Left colon (tissue), 2 donors: ENCODE results near the gene MARK3. TPM values are rescaled to one million over a fixed set of nuclear protein-coding genes. Genes with fewer than 3 reads are reported as not detected.

Experiments
- ATAC-seq: fragments of 200-7000 bp; cut with Tn5 transposase; one replicate; pipeline ENCODE4 v1.9.1; 2020; ENCODE audit warnings: mild to moderate bottlenecking, moderate library complexity
- DNase-seq, 2 donors: peaks; one replicate each; pipeline ENCODE4 v3.0.0-alpha.2; 2020
- intact Hi-C, 2 donors: fragments of 100-400 bp; cut with DNase I in 1 of 2; cut with micrococcal nuclease in 1 of 2; formaldehyde crosslinking; loops; one replicate each; pipeline versions ENCODE4 v1.11.2 to v1.14.0; 2022; cut with DNase I, micrococcal nuclease
- total RNA-seq, 2 donors: library from RNA; stranded (reverse); fragmentation: NEBNext Ultra II Directional; extraction: Animal tissue kit (Norgen Biotek cat#: 25700); gene quantifications; one replicate each; pipeline ENCODE4 v1.2.1, GENCODE V29; 2021
- donor health status: DM: no; HTN: no; CAD: no.
- donor health status: DM: yes; HTN: yes; CAD: no.

The MARK3 gene
- total RNA-seq, 2 donors from 2014 or later = 55.6 to 68.4 TPM

DNA sequence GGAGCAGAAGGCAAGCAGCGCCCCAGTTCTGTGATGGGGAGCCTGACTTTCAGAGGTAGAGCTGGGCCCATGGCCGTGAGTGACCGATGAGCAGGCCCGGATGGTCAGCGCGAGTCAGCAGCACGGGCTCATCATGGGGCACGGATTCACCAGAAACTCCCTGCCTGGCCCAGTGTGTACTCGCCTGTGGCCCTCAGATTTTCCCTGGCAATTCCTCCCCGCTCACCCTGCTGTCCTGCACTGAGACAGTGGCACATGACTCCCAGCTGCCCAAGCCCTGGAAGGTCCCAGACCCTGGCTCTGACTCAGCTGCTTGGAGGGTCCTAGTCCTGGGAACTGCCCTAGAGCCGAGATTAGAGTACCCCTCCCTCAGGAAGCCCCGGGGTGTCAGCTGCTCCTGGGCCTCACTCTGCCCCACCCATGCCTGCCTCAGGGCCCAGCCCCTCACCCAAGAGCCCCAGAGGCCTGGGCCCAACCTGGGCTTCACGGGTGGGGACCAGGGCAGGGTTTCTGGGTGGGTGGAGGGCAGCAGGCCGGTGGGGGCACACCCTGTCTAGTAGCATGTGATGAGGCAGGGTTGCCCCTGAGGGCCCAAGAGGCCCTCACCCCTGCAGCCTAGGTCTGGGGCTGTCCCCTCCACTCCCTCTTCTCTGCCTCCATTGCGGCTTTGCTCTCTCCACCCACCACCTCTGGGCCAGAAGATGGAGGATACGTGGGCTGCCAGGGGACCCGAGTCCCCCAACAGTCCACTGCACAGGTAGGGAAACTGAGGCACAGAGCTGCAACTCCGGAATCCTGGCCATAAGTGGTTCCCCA is 152.2 kb downstream of the MARK3 start:
- no peak for ATAC-seq
- no peak for DNase-seq
- intact Hi-C loops = no loop called here

DNA sequence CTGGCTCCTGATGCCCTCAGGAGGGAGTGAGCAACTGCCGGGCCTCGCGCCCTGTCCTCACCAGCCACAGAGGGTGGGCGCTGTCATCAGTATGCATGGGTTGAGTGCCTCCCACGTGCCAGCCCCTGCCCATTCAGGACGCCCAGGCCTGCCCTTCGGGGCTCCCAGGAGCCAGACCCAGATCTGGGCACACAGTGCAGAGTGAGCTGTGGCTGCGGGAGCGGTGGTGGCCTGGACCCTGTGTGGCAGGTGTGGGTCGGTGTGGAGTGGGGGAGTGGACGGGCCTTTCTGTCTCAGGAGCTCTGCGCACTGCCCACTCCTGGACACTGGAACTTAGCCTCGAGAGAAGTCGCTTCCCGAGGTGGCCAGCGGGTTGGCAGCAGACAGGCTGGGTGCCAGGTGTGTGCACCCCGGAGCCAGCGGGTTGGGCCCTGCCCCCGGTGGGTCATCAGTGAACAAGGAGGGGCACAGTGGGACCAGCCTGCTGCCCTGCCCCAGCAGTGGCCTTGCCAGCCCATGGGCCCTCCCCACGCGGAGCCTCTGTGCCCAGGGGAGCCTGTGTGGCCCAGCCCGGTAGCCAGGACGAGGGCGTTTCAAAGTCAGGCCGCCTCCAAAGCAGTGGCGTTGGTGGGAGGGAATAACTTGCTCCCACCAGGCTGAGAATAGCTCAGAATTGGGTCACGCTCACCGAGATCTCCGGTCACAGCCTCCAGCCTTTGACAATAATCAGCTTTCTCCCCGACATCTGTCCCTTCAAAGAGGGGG is 153.3 kb downstream of the MARK3 start:
- intact Hi-C loops = no loop called here
- DNase-seq (peak in 1 of 2 donors; percentile 52), ATAC-seq (peak; percentile 29)

DNA sequence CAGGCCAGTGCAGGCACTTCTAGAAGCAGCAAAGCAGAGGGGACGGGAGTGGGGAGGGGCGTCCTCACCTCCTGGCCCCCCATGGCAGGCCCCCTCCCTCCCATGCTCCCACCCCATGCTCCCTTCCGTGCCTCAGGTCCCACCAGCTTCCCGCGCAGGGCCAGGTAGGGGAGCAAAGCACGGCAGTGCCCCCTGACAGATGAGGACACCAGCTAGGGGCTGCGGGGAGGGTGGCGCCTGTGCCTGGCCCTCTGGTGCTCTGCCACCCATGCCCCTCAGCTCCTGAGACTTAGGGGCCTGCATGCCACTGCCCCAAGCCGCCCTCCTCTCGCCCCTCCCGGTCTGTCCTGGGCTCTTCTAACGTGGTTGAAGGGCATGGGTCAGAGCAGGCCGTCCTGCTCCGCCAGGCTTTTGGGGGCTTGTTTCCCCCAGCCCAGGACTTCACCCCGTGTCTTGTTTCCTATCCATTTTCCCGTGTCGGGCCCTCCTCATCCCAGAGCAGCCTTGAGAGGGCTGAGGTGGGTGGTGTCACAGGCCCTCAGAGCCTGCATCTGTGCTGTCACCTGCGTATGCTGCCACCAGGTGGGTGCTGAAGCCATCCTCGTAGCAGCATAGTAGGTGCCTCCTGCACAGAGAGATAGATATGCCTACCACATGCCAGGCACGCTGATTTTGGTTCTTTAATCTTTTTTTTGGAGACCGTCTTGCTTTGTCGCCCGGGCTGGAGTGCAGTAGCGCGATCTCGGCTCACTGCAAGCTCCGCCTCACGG is 154.0 kb downstream of the MARK3 start:
- DNase-seq (peak in 1 of 2 donors; percentile 30), ATAC-seq (no peak)
- intact Hi-C loops = no loop called here

DNA sequence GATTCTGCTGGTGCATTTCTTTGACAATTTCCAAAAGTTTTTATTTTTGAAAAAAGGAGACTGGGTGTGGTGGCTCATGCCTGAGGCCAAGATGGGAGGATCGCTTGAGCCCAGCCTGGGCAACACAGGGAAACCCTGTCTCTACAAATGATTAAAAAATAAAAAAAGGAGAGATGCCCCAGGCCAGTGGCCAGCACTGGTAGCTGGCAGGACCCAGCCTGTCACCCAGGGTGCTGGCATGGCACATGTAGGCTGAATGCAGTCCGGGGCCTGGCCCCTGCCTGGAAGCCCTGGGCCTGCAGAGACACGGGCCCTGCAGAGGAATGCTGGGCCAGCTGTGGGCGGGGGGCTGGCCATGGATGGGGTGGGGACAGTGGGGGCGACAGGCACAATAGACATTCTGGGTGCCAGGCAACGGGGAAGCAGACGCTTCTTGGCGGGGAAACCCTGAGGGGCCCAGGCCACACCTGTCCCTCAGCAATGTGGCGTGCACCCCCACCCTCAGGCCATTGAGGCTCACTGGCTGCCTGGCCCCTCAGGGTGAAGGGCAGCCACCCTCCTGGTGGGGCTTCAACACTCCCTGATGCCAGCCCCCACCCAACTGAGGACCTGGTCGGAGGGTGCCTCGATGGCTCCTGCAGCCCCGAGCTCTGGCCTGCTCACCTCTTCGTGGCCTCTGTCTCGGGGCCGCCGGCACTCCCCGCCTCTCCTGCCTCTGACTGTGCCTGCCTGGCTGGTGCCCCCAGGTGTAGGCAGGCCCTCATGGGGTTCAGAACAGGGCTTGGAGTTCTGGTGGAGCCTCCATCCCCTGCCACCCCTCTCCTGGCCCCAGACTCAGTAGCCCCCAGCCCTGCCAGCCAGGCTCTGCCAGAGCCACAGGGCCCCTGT is 155.8 kb downstream of the MARK3 start:
- intact Hi-C loops = no loop called here
- ATAC-seq (no peak), DNase-seq (peak in 1 of 2 donors; percentile 30)

DNA sequence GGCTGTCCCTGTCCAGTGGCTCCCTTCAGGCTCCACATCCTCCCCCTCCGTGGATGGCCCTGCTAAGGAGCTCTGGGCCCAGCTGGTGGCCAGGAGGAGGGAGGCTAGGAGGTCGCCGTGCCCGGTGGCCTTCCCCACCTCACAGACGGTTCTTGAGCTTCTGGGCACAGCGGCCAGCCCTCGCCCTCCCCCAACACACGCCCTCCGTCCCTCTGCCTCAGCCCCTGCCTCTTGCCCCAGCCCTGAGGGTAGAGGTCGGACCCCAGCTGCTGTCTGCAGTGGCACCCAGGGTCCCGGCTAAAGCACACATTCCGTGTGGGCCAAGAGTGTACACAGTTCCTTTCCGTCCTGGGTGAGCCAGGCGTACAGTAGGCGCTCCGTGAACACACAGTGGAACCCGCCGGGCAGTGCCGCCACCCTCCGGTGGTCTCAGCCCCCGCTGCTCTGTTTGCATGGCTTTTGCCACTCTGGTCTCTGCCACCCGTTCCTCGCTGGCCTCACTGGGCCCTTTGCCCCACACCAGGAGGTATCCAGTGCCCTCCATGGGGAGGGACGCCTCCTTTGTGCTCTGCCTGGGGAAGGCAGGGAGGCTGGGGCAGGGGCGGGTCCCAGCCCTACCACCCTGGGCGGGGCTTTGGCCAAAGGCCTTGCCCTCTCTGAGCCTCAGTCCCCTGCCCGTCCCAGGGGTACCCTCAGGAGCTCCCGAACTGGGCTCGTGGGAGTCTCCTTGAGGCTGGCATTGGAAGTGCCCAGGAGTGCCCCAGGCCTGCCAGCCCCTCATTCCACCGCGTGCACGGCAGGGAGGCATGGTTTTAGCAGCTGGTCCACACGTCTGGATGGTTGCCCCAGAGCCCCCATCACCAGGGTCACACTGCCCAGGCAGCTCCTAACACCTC is 156.7 kb downstream of the MARK3 start:
- peak; percentile 41 to 63 for DNase-seq
- intact Hi-C loops = no loop called here
- peak; percentile 26 for ATAC-seq

DNA sequence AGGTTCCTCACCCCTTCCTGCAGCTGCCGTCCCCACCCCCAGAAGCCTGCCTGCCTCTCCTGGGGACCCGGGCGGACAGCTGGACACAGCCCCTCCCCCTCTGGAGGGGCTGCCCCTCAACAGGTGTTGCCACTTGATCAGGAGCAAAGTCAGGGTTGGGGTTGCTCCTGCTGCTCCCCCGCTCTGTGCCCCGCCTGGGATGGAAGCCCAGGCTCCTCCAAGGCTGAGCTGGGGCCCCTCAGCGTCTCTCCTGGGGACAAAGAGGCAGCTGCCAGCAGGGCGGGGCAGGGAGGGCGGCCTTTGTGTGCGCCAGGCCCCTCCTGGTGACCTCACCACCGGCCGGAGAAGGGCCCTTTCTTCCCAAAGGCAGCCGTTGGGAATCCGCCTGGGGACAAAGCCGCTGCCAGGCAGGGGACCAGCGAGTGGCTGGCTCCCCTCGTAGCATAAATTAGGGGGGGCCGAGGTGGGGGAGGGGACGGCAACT is 157.4 kb downstream of the MARK3 start:
- intact Hi-C loops = no loop called here
- DNase-seq = peak; percentile 66 to 77
- ATAC-seq = peak; percentile 48

DNA sequence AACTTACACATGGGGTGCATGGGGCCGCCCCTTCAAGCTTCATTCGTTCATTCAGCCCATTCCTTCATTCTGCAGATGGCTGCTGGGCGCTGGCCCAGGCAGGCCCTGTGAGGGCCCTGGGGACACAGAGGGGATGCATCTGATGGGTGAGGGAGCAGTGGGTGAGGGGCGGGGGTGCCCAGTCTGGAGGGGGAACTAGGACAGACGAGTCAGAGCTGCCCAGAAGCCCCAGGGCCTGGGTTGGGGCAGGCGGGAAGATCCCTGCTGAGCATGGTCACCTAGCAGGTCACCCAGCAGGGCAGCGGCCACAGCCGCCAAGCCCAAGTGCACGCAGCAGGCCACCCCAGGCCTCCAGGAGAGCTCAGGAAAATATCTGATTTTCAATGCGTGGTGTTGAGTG is 157.9 kb downstream of the MARK3 start:
- ATAC-seq (no peak), DNase-seq (peak; percentile 21 to 44)

DNA sequence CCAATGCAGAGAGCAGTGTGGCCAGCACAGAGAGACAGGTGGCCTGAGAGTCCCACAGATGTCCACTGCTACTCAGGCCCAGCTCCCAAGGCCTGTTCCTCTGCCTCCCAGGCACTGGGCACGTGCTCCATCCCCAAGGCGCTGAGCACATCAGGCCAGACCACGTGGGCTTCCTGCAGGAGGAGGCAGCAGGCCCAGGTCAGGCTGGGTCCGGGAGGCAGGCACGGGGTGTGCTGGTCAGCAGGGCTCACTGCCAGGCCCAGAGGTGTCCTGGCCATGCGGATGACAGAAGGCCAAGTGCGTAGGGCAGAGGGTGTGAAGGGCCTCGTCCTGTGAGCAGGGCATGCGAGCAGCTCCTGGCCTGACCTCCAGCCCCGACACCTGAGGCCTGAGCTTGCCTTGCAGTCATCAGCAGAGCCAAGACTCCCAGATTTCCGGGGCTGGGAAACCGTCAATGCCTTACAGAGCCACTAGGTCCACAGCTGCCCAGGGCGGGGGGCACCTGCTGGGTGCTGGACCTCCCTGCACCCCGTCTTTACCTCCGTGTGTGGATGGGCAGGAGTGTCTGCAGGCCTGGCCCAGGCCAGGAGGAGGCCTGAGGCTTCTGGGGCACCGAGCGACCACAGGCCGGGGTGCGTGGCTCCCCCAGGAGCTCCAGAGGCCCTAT is 158.6 kb downstream of the MARK3 start:
- peak in 1 of 2 donors; percentile 43 for DNase-seq
- intact Hi-C loops = loop anchor here in 1 of 2 donors (2.0 kb wide), 1 partner anchor 25 kb away; no protein-coding TSS in a partner anchor
- no peak for ATAC-seq

More for the DNA sequence above, 157.9 kb downstream of the MARK3 start:
- intact Hi-C loops = no loop called here

DNA sequence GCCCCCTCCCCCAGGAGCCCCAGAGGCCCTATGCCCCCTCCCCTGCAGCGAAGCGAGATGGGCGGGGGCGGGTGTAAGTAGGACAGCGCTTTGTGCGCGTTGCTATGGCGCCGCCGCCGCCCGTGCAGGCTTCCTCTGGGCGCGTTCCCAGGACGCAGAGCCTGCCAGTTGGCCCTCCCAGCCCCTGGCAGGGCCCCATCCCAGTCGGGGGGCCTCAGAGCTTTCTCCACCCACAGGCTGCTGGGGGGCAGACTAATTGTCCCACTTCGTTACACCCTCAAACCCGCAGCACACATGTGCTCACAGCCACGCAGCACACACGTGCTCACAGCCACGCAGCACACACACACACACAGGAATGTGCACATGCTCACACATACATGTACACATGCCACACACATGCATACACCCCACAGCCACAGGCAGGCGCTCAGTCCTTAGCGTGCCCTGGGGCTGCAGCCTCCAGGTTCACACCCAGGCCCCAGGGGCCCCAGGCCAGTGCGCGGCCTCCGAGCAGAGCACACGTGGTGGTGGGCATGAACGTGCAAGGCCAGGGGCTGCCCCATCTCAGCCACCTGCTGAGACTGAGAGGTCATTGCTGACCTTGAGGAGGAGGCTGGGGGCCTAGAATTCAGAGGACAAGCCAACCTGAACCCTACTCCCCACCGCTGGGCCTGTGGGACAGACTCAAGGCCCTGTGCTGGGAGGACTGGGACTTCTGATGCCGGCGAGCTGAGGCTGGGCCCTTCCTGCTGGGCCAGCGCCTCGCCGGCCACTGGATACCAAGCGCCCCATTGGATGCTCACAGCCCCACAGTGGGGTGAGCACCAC is 159.4 kb downstream of the MARK3 start:
- ATAC-seq = peak; percentile 15
- intact Hi-C loops = loop anchor here in 1 of 2 donors (2.0 to 5.0 kb wide), 2 partner anchors 26 to 42 kb away; no protein-coding TSS in a partner anchor
- DNase-seq = peak; percentile 63 to 65

DNA sequence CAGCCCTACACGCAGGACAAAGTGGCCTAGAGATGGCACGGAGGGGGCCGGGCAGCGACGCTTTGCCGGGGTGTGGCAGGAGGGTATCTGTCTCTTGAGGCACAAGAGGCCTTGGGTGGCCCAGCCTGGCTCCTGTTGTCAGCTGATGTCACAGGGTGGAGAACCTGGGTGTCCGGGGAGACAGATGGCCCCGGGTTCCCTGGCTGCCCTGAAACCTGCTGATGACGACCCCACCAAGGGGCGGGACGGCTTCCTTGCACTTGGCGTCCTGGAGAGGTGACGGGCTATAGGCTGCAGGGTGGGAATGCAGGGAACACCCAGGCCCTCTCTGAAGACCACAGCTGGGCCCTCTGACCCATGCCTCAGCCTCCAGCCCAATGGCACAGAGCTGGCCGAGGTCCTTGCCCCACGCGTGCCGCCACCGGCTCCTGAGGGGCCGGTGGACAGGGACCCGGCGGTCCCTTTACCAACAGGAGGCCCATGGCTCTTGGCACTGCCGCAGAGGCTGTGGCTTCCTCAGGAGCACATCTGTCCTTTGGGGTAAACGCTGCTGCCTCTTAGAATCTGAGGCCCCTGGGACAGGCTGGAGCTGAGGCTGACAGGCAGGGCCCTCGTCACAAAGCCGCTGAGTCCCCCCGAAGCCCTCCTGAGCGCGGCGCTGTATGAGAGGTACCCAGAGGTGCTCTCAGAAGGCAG is 160.2 kb downstream of the MARK3 start:
- DNase-seq (peak; percentile 14 to 28), ATAC-seq (no peak)
- intact Hi-C loops = loop anchor here in 1 of 2 donors (2.0 to 5.0 kb wide), 2 partner anchors 27 to 43 kb away; no protein-coding TSS in a partner anchor

DNA sequence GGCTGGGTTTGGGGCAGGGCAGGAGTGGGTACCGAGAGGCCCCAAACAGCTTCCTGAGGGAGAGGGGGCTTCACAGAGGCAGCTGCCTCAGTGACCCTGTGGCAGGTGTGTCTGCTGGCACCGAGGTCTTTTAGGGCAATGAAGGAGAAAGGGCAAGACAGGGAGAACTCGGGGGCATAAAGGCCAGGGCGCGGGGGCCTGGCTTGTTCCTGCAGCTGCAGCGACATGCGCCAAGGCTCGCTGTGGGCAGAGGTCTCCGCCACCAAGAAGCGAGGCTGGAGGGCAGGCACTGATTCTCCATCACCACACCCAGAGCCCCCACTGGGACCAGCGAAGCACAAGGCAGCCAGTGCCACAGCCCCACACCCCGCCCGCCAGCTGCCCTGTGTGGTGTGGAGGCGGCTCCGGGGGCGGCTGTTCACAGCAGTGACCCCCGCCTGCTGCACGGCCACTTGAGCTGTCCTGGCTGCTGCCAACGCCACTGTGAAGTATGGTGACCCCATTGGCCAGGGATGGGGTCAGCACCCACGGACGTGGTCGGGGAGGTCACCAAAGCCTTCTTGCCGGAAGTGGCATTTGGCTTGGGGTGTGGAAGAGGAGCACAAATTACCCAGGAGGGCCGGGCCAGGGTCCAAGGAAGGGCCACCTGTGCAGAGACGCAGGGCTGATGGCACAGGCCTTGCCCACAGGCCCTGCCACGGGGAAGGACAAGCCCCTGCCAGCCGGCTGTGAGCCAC is 160.9 kb downstream of the MARK3 start:
- DNase-seq (peak in 1 of 2 donors; percentile 26), ATAC-seq (no peak)
- intact Hi-C loops = loop anchor here in 1 of 2 donors (2.0 to 5.0 kb wide), 2 partner anchors 27 to 44 kb away; no protein-coding TSS in a partner anchor

DNA sequence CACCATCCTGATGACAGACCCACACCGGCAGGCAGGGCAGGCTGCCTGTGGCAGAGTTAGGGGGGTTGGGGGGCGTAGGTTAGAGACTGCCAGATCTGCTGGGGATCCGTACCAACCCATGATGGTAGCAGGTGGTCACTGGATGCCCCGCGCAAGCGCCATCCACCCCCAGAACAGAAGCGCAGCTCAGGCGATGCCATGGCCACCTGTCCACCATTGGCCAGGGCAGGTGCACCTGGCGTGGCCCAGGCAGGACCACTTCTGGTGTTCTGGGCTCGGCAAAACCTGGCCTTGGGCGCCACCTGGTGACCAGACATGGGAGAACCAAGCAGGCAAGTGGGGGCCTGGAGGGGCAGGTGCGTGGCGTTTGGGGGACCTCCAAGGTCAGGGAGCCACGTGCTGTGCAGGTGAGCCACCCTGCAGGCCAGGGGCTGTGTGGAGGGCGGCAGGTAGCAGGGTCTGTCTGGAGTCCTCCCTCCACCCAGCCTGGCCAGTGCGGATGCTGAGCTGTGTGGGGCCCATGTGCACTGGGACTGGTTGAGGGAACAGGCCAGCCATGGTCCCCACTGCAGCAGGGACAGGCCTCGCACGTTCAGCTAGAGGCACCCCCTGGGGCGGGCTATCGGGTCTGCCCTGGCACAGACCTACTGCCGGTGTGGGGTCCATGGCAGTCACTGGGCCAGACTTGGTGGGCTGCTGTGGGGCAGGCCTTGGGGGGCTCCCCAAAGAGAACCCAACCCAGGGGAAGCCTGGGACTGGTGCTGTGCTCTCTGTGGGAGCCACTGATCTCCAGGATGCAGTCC is 161.6 kb downstream of the MARK3 start:
- intact Hi-C loops = loop anchor here in 1 of 2 donors (5.0 kb wide), 1 partner anchor 45 kb away; no protein-coding TSS in a partner anchor
- DNase-seq (peak; percentile 66 to 79), ATAC-seq (peak; percentile 47)

DNA sequence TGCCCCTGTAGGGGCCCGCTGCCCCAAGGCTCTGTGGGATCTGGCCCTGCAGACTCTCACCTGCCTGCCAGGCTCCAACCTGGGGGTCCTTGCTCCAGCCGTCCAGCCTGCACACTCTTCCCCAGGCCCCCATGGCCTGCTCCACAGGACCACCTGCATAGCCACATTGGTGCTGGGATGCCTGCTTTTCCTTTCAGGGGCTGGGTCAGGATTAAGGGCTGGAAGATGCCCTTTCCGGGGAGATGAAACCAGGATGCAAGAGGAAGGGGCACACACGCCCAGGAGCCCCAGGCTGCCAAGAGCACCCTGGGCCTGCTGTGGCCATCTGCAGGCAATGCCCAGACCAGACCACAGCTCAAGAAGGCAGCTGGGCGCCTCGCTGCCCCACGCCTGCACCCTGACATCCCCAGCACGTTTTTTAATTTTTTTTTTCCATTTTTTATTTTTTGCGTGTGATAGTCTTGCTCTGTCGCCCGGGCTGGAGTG is 162.3 kb downstream of the MARK3 start:
- ATAC-seq (no peak), DNase-seq (peak in 1 of 2 donors; percentile 24)
- intact Hi-C loops = loop anchor here in 1 of 2 donors (5.0 kb wide), 1 partner anchor 45 kb away; no protein-coding TSS in a partner anchor
